DMS153 treated with DMSO at 0.1 percent for 48 hours (cell line): Measurements from ENCODE around the gene GLT1D1.

Experiments
- DNase-seq: peaks from one replicate; lab custom pipeline; 2025; ENCODE audit not compliant: unreplicated experiment; lab: John Stamatoyannopoulos, UW

The GLT1D1 gene

GRCh38 chr12:128852026-128852698 is 1.1 kb upstream of the GLT1D1 start:
- DNase-seq: no peak

- DNase-seq: no peak
Observed at GRCh38 chr12:128853600-128854197, 421 bp downstream of the GLT1D1 start.

GRCh38 chr12:128856035-128856790 is 2.9 kb downstream of the GLT1D1 start:
- no peak for DNase-seq

GRCh38 chr12:128856791-128857078 is 3.5 kb downstream of the GLT1D1 start:
- no peak for DNase-seq

- DNase-seq: no peak
Observed at GRCh38 chr12:128857133-128857763, 4.0 kb downstream of the GLT1D1 start.

DNA sequence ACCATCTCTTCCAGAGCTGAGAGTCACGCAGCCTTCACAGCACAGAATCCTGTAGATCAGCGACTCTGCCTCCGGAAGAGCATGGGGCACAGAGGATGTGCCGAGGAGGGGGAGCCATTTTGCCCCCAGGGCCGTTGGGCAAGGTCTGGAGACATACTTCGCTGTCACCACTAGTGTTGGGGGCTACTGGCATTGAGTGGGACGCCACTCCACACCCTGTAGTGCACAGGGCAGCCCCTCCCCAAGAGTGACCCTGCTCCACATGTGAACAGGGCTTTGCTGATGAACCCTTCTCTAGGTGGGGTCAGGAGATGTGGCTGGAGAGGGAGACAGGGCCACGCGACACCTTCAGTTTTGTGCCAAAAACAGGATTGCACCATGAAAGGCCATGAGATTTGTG is 6.0 kb downstream of the GLT1D1 start:
- DNase-seq: no peak

DNA sequence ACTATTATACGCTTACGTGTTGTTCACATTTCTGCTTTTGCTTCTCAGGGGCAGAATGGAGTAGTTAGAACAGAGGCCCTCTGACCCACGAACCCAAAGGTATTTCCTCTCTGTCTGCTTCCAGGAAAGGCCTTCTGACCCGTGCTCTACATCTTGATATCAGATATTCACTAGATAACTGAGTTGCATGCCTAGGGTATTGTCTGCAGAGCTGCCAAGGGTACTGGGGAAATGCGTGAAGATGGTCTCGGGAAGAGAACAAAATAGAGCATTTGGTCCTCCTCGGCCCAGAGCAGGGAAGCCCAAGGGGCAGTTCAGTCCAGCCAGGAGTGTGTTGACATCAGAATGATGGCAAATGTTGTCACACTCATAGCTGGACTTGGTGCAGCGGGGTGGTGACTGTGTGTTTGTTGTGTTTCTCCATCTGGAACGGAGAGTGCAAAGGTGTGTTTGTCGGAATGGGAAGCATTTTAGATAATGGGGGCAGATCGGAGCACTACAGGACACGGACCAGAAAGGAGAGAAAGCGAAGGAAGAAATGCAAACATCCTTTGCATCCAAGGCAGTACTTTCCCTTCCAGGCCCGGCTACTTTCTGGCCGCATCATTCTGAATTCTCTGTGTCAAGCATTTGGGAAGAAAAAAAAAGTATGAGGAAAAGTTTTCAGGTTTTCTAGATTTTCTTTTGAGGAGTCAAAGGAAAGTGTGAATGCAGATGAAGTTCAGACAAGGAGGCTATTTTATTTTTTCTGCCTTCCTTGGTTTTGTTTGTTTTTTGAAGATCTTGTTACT is 8.1 kb downstream of the GLT1D1 start:
- no peak for DNase-seq

DNA sequence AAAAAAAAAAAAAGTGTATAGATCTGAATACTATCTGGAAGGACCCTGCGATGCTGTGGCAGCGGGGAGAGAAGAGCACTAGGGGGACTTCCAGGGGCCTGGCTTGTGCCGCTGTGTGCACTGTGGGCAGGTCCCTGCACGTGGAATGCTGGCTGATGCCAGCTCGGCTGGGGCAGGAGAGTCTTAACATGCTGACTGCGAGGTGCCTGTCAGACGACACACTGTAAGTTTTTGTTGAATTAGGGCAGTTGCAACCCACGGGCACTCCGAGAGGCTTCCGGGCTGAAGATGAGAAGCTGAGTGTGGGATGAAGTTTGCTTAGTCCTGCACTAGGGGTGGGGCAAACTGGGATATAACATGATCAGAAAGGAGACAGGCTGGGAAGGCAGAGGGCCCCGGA is 10.7 kb downstream of the GLT1D1 start:
- no peak for DNase-seq

- no peak for DNase-seq
Observed at GRCh38 chr12:128864516-128865186, 11.4 kb downstream of the GLT1D1 start.

DNA sequence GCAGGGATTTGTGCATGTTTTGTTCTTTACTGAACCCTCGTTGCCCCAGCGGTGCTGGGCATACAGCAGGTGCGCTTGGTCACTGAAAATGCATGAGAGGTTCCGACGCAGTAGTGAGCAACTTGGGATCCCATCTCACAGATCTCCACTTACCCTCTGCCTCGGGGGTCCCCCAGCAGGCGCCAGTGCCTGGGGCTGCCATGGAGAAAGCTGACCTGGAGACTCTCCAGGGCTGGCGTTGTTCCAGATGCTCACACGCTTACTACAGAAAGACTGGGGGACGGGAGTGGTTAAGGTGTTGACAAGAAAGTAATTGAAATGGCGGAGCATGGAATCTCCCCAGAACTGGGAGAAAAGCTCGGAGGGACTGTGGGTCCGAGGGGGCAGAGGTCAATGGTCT is 14.2 kb downstream of the GLT1D1 start:
- no peak for DNase-seq

- DNase-seq: no peak
Observed at GRCh38 chr12:128871516-128871892, 18.2 kb downstream of the GLT1D1 start.

GRCh38 chr12:128872303-128872702 is 19.0 kb downstream of the GLT1D1 start:
- no peak for DNase-seq

DNA sequence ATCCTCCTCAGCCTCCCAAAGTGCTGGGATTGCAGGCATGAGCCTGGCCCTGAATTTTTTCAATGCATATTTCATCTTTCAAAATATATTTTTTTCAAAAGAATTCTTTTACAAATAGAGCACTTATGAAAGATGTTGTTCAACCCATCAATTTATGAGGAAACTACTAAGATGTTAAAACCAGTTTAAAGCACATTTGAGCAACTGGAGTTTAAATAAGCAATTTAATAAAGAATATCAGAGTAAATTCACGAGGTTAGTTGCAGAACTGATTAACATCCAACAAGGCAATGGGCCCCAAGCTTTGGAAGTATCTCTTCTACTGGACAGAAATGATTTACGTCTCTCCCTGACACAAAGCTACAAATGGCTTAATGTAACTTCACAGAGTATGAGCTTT is 23.3 kb downstream of the GLT1D1 start:
- no peak for DNase-seq

GRCh38 chr12:128879898-128880764 is 26.9 kb downstream of the GLT1D1 start:
- DNase-seq: no peak

DNA sequence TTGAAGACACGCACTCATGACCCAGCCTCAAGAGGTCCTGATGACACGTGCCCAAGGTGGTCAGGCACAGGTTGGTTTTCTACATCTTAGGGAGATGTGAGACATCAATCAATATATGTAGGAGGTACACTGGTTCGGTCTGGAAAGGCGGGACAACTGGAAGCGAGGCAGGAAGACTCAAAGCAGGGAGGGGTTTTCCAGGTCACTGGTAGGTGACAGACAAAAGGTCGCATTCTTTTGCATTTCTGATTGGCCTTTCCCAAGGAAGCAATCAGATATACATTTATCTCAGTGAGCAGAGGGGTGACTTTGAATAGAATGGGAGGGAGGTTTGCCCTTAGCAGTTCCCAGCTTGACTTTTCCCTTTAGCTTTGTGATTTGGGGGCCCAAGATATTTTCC is 38.6 kb downstream of the GLT1D1 start:
- no peak for DNase-seq

- DNase-seq: no peak
Observed at GRCh38 chr12:128903236-128903635, 50.0 kb downstream of the GLT1D1 start.

DNA sequence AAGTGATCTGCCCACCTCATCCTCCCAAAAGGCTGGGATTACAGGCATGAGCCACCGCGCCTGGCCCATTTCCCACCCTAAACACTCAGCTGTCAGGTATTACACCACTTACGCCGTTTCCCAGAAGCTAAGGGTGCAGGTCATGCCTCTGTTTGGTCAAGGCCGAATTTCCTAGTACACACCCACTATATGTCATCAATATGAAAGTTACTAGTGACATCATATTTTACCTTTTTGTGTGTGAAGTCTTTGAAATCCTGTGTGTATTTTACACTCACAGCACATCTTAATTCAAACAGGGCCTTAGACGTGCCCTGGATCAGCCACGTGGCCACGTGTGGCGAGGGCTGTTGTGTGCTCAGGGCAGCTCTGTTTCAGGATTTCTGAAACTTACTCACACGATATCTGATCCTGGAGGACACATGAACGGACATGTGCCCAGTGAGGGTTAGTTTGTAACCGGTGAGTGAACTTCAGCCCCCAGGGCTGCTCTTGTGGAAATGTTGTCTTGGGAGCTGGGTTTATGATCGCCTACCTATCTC is 51.8 kb downstream of the GLT1D1 start:
- DNase-seq: no peak

DNA sequence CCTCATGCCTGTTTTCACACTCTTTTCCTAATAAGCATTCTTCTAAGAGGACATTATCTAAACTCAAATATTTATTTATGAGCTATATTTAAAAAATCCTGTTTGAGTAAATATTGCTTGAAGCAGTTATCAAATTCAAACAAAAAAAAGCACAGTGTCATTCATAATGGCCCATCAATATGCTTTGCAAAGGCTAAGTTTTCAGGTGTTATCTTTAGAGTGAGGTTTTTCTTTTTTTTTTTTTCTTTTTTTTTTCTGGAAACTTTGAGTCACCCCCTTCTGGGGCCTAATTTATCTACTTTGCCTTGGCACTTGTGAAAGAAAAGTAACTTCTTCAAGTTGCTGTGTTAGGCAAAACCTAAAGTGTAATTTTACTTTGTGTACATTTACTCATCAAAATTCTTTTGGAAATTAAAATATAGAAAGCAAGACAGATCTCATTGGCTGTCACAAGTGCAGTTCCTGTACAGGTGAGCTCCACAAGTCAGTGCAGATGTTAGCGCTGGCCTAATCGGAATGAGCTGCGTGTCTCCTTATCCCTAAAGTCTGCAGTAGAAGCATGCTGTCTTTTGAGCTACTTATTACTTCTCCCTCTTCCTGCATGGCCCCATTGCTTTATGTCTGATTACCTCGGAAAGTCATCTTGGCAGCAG is 53.3 kb downstream of the GLT1D1 start:
- no peak for DNase-seq

DNA sequence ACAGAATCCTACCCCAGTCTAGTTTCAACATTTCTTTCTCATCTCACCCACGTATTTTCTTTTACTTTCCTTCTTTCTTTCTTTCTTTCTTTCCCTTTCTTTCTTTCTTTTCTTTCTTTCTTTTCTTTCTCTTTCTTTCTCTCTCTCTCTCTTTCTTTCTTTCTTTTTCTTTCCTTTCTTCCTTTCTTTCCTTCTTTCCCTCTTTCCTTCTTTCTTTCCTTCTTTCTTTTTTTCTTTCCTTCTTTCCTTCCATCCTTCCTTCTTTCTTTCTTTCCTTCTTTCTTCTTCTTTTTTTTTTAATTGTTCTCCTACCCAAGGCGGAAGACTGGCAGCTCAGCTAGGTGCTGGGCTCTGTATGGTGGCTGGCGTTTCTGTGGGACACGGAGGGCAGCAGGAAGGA is 55.0 kb downstream of the GLT1D1 start:
- DNase-seq: no peak
